ENCODE data around the gene DEK.
"Not testable (repeated sequence)": the region's sequence is repeated elsewhere in the genome, so short reads cannot be mapped to it uniquely, and the experiment has no call there.

DEK gene

GRCh38 chr6:18187701-18188100 lies 76.6 kb downstream of the DEK start:
- no peak for DNase-seq

GRCh38 chr6:18186540-18187250 lies 77.6 kb downstream of the DEK start:
- DNase-seq, result no peak

- no peak for DNase-seq
These were observed 78.3 kb downstream of the DEK start for GRCh38 chr6:18186033-18186432.

- DNase-seq, result no peak
These were observed 78.7 kb downstream of the DEK start for GRCh38 chr6:18185624-18186023.

- DNase-seq, result no peak
These were observed 80.6 kb downstream of the DEK start for GRCh38 chr6:18183766-18184165.

GRCh38 chr6:18182568-18182967 lies 81.8 kb downstream of the DEK start:
- DNase-seq, result no peak

GRCh38 chr6:18179770-18180356 lies 84.5 kb downstream of the DEK start:
- no peak for DNase-seq

- no peak for DNase-seq
These were observed 85.2 kb downstream of the DEK start for GRCh38 chr6:18178960-18179615.

- DNase-seq, result no peak
These were observed 86.9 kb downstream of the DEK start for GRCh38 chr6:18177286-18177965.

GRCh38 chr6:18176198-18176597 lies 88.1 kb downstream of the DEK start:
- not testable (repeated sequence) for DNase-seq
